ENCODE results near the gene GREM1.

- no peak for TF ChIP-seq EZH2 (IDR thresholded peaks at IDR 0.05; ENCODE audit: low read length, missing control alignments)
- no peak for TF ChIP-seq CTCF (conservative IDR thresholded peaks at IDR 0.05 in 1 of 2, IDR thresholded peaks at IDR 0.05 in 1 of 2; ENCODE audit: low read depth in 1 of 2, low read length in 2 of 2)
These were observed 56.2 kb downstream of the GREM1 start for GRCh38 chr15:32774022-32774421.
